GM19328 (cell line): ENCODE results near the gene OSBPL5.

Experiments
- ATAC-seq: cut with Tn5 transposase; IDR thresholded peaks from one replicate; pipeline ENCODE4 v1.9.1; 2021; ENCODE audit warnings: mild to moderate bottlenecking, moderate library complexity; ENCODE audit not compliant: unreplicated experiment

The OSBPL5 gene

GRCh38 chr11:3198815-3199214 lies 33.7 kb upstream of the OSBPL5 start:
- ATAC-seq: no peak

- no peak for ATAC-seq
Measured at GRCh38 chr11:3197878-3198528, 32.9 kb upstream of the OSBPL5 start.

- no peak for ATAC-seq
Measured at GRCh38 chr11:3197044-3197695, 32.1 kb upstream of the OSBPL5 start.

- no peak for ATAC-seq
Measured at GRCh38 chr11:3196161-3197043, 31.3 kb upstream of the OSBPL5 start.

GRCh38 chr11:3195251-3196160 lies 30.4 kb upstream of the OSBPL5 start:
- no peak for ATAC-seq

GRCh38 chr11:3194016-3194816 lies 29.1 kb upstream of the OSBPL5 start:
- no peak for ATAC-seq

- no peak for ATAC-seq
Measured at GRCh38 chr11:3193373-3194015, 28.4 kb upstream of the OSBPL5 start.

- no peak for ATAC-seq
Measured at GRCh38 chr11:3192511-3193372, 27.6 kb upstream of the OSBPL5 start.

GRCh38 chr11:3191586-3192324 lies 26.6 kb upstream of the OSBPL5 start:
- no peak for ATAC-seq

GRCh38 chr11:3190600-3190999 lies 25.5 kb upstream of the OSBPL5 start:
- ATAC-seq: no peak

- no peak for ATAC-seq
Measured at GRCh38 chr11:3189886-3190583, 24.9 kb upstream of the OSBPL5 start.

- ATAC-seq: no peak
Measured at GRCh38 chr11:3189196-3189843, 24.2 kb upstream of the OSBPL5 start.

GRCh38 chr11:3188496-3189195 lies 23.5 kb upstream of the OSBPL5 start:
- no peak for ATAC-seq

- no peak for ATAC-seq
Measured at GRCh38 chr11:3186166-3186953, 21.2 kb upstream of the OSBPL5 start.

- no peak for ATAC-seq
Measured at GRCh38 chr11:3184732-3185347, 19.7 kb upstream of the OSBPL5 start.
